Measurements from ENCODE around the gene PRKAR1A. TPM values are rescaled to one million over a fixed set of nuclear protein-coding genes. Genes with fewer than 3 reads are reported as not detected.

Gene PRKAR1A
- total and polyA plus RNA-seq, 2 of the 8 experiments (the other 6 are each of a cell fraction or from before 2014, with no cell fraction given), result 39.3 to 149 TPM

- TF ChIP-seq GABPA (IDR thresholded peaks at IDR 0.05; ENCODE audit: borderline replicate concordance, insufficient read depth, low read length) (no peak), EP300 (IDR thresholded peaks at IDR 0.05; ENCODE audit: borderline replicate concordance in 1 of 2, low read depth in 2 of 2, low read length in 2 of 2) (no peak), CHD1 (IDR thresholded peaks at IDR 0.05; ENCODE audit: low read depth, low read length) (no peak), SIRT6 (IDR thresholded peaks at IDR 0.05; ENCODE audit: low read length) (no peak), POLR2AphosphoS5 (IDR thresholded peaks at IDR 0.05; ENCODE audit: low read depth, low read length) (no peak), ZNF274 (IDR thresholded peaks at IDR 0.05; ENCODE audit: borderline replicate concordance, extremely low read depth, low read length) (no peak), RXRA (IDR thresholded peaks at IDR 0.05; ENCODE audit: insufficient read depth, low read depth, low read length) (no peak), KDM5A (IDR thresholded peaks at IDR 0.05; ENCODE audit: low read length) (no peak)
Observed at GRCh38 chr17:68542698-68543463, 30.7 kb downstream of the PRKAR1A start (continued).
